ENCODE measurements around the gene WASHC1. TPM values are rescaled to one million over a fixed set of nuclear protein-coding genes. Genes with fewer than 3 reads are reported as not detected.
A peak's percentile ranks its signal among the peaks of the same experiment; 100 is the strongest.
"Not testable (repeated sequence)": the region's sequence is repeated elsewhere in the genome, so short reads cannot be mapped to it uniquely, and the experiment has no call there.

The WASHC1 gene
- total and polyA plus RNA-seq, 7 donors = 7.3 to 15.9 (median 12.1) TPM

GRCh38 chr9:11206-11605, 18.1 kb downstream of the WASHC1 start:
- DNase-seq = peak; percentile 77 to 90
- intact Hi-C loops (cut with DNase I) = not testable (repeated sequence)

GRCh38 chr9:10653-11053, 18.6 kb downstream of the WASHC1 start:
- H3K27ac ChIP-seq = not testable (repeated sequence)

More at GRCh38 chr9:11206-11605, 18.1 kb downstream of the WASHC1 start:
- not testable (repeated sequence) for H3K36me3 ChIP-seq (ENCODE audit: insufficient read depth in 1 of 2, low read depth in 1 of 2); H3K9me3 ChIP-seq; H3K4me1 ChIP-seq; H3K4me3 ChIP-seq; H3K27ac ChIP-seq; H3K27me3 ChIP-seq (ENCODE audit: insufficient read depth in 3 of 3, low read length in 2 of 3)
- ATAC-seq = peak in 1 of 4 donors; percentile 49
- TF ChIP-seq CTCF (IDR thresholded peaks at IDR 0.05) = peak; percentile 18
- WGBS, 3 donors = 40 to 67% (median 43%) methylated on average over 8 to 17 of the region's 26 CpGs

GRCh38 chr9:10207-10606, 19.0 kb downstream of the WASHC1 start:
- H3K4me1 ChIP-seq; H3K36me3 ChIP-seq (ENCODE audit: insufficient read depth in 1 of 2, low read depth in 1 of 2); H3K27me3 ChIP-seq (ENCODE audit: insufficient read depth in 3 of 3, low read length in 2 of 3); H3K27ac ChIP-seq; intact Hi-C loops (cut with DNase I); H3K4me3 ChIP-seq; H3K9me3 ChIP-seq: not testable (repeated sequence)
- ATAC-seq (peak in 2 of 4 donors; percentile 26 to 42), DNase-seq (peak in 1 of 2 donors; percentile 51)
- 36 to 69% (median 68%) methylated on average over 2 to 9 of the region's 13 CpGs for WGBS, 3 donors

More at GRCh38 chr9:10653-11053, 18.6 kb downstream of the WASHC1 start:
- H3K9me3 ChIP-seq; intact Hi-C loops (cut with DNase I); H3K4me1 ChIP-seq; H3K36me3 ChIP-seq (ENCODE audit: insufficient read depth in 1 of 2, low read depth in 1 of 2); H3K4me3 ChIP-seq; H3K27me3 ChIP-seq (ENCODE audit: insufficient read depth in 3 of 3, low read length in 2 of 3): not testable (repeated sequence)
- 71 to 77% (median 77%) methylated on average over 27 to 41 of the region's 41 CpGs for WGBS, 3 donors
- DNase-seq (peak; percentile 40 to 58), ATAC-seq (peak in 3 of 4 donors; percentile 48 to 77 (median 72))

Other genes with a start within 250 kb of the WASHC1 start
- under 1 TPM; 0.13 to 0.27 (median 0.17) TPM for gene FOXD4, start 89.0 kb upstream of the WASHC1 start, total RNA-seq
- gene FOXD4, start 89.0 kb upstream of the WASHC1 start, polyA plus RNA-seq = under 1 TPM; 0.15 to 0.66 (median 0.25) TPM
- gene ZNG1A, start 149.6 kb upstream of the WASHC1 start, total RNA-seq = 10 to 100 TPM; 12.0 to 27.8 (median 15.0) TPM
- gene ZNG1A, start 149.6 kb upstream of the WASHC1 start, polyA plus RNA-seq = 10 to 100 TPM; 17.7 to 38.4 (median 32.3) TPM
- 1 to 10 TPM; 2.0 to 2.8 (median 2.5) TPM for gene DOCK8, start 185.4 kb upstream of the WASHC1 start, total RNA-seq
- under 1 TPM; 0.32 to 0.82 (median 0.56) TPM for gene DOCK8, start 185.4 kb upstream of the WASHC1 start, polyA plus RNA-seq

Data from psoas muscle (tissue), 8 donors.